Skeletal muscle satellite cell (primary cell): ENCODE measurements around the gene IL1B.

Source experiments
- H3K27me3 ChIP-seq: 2 replicates; pipeline ENCODE4 v1.7.0; 2013; ENCODE audit warnings: low read length; ENCODE audit not compliant: control insufficient read depth, insufficient read depth
- H3K36me3 ChIP-seq: 2 replicates; pipeline ENCODE4 v1.7.0; 2013; ENCODE audit warnings: mild to moderate bottlenecking, control low read depth, low read length; ENCODE audit not compliant: insufficient read depth
- H3K4me1 ChIP-seq: 2 replicates; pipeline ENCODE4 v1.7.0; 2013; ENCODE audit warnings: low read length; ENCODE audit not compliant: control insufficient read depth, insufficient read depth
- H3K4me2 ChIP-seq: 2 replicates; pipeline ENCODE4 v1.7.0; 2013; ENCODE audit warnings: mild to moderate bottlenecking, low read length
- H3K4me3 ChIP-seq: 2 replicates; pipeline ENCODE4 v1.7.0; 2013; ENCODE audit warnings: low read length
- H3K9ac ChIP-seq: 2 replicates; pipeline ENCODE4 v1.7.0; 2013; ENCODE audit warnings: mild to moderate bottlenecking, low read depth, low read length, moderate library complexity
- H3K9me3 ChIP-seq: replicated peaks from 2 replicates; pipeline ENCODE4 v1.7.0; 2013; ENCODE audit warnings: mild to moderate bottlenecking, control low read depth, low read length

IL1B gene

DNA sequence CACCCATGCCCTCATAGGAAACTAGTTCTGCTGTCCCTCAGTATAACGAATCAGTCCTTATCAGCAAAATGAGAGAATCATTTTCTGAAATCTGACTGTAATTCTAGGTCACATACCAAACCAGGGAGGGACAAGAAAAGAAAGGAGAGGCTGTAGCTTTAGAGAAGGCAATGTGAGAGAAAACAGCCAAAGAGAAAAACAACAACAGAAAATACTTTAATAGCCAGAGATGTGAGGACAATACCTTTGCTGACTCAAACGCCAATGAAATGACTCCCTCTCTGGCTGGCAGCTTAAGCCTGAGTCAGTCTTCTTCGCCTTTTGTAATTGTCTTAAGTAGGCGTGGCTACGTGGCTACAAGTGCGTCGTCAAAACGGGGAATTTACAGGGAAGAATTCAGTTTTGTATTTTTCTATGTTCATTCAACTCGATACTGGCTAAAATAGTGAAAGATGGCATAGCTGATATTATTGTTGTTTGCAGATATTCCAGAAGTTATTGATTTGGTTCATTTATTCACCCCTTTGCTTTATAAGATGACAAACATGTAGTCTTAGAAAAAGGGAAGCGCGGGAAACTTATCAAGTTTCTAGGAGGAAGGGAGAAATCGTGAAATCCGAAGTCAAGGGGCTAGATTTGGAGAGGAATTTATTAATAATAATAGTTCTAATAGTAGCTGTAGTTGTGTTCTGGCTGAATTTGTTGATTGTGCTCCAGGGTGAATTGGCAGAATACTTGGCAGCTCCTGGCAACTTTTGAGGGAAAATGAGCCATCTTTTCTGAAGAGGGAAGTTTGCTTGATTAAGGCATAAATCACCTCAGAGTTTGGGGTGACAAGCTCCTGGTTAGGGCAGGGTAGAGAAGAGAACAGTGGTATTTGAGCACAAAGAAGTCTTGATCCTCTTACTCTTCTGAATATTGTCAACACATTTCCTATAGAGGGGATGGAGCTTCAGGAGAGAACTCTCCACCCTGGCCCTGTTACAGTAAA lies 52.1 kb downstream of the IL1B start, which contains the start of gene IL1A:
IL1A (minus strand) TSS at position 295 of the 991 bp plus-strand sequence. CDS start 723 bp downstream, outside the sequence.
- H3K4me2 ChIP-seq, result peak within 1 kb of the TSS; percentile 51
- peaks cover 4% of the 10 kb centered on the region for H3K4me1 ChIP-seq
- no peak within 1 kb of the TSS for H3K4me3 ChIP-seq
- H3K27me3 ChIP-seq, result no peaks in the 10 kb centered on the region
- H3K9ac ChIP-seq, result no peak within 1 kb of the TSS
- no peaks in the 10 kb centered on the region for H3K36me3 ChIP-seq
- H3K9me3 ChIP-seq, result no peaks in the 10 kb centered on the region

DNA sequence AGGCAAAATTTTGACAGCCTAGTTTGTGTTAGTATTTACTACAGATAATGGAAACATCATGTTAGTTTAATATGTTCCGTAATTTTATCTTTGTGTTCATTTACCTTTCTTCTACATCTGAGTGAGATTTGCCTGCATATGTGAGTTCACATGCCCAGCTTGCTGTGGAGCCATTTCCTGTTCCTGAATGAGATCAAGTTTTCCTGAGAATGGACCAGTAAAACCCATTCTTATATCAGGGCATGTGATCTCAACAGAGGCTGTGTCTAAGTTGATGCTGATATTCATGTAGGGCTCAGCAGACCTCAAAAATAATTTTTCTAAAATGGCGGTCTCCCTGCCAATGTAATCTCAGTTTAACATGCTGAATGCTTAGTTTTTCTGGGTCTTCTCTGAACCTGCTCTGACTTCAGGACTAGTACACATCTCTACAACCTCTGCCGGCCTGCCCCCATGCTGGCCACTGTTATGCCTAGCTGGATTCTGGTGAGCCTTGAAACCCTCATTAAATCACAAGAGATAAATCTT lies 53.3 kb downstream of the IL1B start:
- Histone ChIP-seq H3K4me2 (no peak overlapping the region), H3K27me3 (no peaks in the 10 kb centered on the region), H3K36me3 (no peaks in the 10 kb centered on the region), H3K4me3 (no peak overlapping the region), H3K9ac (no peak overlapping the region), H3K4me1 (peaks cover 4% of the 10 kb centered on the region), H3K9me3 (no peaks in the 10 kb centered on the region)

DNA sequence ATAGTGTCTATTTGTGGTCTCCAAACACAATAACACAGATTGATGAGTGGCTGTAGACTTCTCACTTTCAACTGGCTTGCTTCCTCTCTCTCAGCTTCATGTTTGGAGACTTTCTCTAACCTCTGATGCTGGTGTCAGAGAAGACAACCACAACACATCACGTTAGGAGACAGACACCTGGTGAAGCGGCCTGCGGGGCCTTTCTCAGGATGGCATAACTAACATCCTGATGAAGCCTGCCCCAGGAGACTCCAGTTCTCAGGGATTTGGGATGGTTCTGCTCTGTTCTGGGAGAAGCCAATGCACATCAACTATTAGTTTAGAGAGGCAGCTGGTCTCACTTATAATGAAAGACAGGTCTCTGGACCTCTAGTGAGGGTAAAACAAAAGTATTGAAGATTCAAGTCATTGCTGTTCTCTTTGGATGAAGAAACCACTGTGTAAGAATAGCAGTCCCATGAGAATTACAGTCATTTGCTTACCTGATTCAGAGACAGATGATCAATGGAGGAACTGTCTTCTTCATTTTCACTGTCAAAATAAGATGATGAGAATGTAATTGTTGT lies 54.3 kb downstream of the IL1B start:
- Histone ChIP-seq H3K4me3 (no peak overlapping the region), H3K27me3 (no peaks in the 10 kb centered on the region), H3K4me2 (no peak overlapping the region), H3K36me3 (no peaks in the 10 kb centered on the region), H3K9me3 (no peaks in the 10 kb centered on the region), H3K9ac (no peak overlapping the region), H3K4me1 (peaks cover 4% of the 10 kb centered on the region)
